Measurements from ENCODE around the gene GRID2IP. TPM values are rescaled to one million over a fixed set of nuclear protein-coding genes. Genes with fewer than 3 reads are reported as not detected.

GRID2IP gene
- total RNA-seq, 2 donors from 2014 or later = 0.37 to 0.45 TPM

- no peak for DNase-seq
- H3K9me3 ChIP-seq = no peaks in the 10 kb centered on the region
- no peaks in the 10 kb centered on the region for H3K4me1 ChIP-seq
- H3K27me3 ChIP-seq = no peaks in the 10 kb centered on the region
- H3K4me3 ChIP-seq = no peak overlapping the region
- no peak for TF ChIP-seq CTCF (IDR thresholded peaks at IDR 0.05)
- H3K9ac ChIP-seq (ENCODE audit: low read depth in 2 of 2, low read length in 2 of 2) = no peak overlapping the region
- intact Hi-C loops (cut with DNase I) = no loop called here
- H3K36me3 ChIP-seq = no peaks in the 10 kb centered on the region
- H3K27ac ChIP-seq = no peak overlapping the region
Observed at GRCh38 chr7:6508539-6508938, 42.7 kb downstream of the GRID2IP start.

- Histone ChIP-seq H3K9ac (ENCODE audit: low read depth in 2 of 2, low read length in 2 of 2) (no peak overlapping the region), H3K4me1 (no peaks in the 10 kb centered on the region), H3K27me3 (no peaks in the 10 kb centered on the region), H3K4me3 (no peak overlapping the region), H3K36me3 (no peaks in the 10 kb centered on the region), H3K9me3 (no peaks in the 10 kb centered on the region), H3K27ac (no peak overlapping the region)
- intact Hi-C loops (cut with DNase I) = no loop called here
- no peak for TF ChIP-seq CTCF (IDR thresholded peaks at IDR 0.05)
- no peak for DNase-seq
Observed at GRCh38 chr7:6507906-6508305, 43.4 kb downstream of the GRID2IP start.

- no peak overlapping the region for H3K4me3 ChIP-seq
- H3K9me3 ChIP-seq = no peaks in the 10 kb centered on the region
- no peak for DNase-seq
- H3K27ac ChIP-seq = no peak overlapping the region
- intact Hi-C loops (cut with DNase I) = no loop called here
- H3K36me3 ChIP-seq = no peaks in the 10 kb centered on the region
- no peaks in the 10 kb centered on the region for H3K27me3 ChIP-seq
- TF ChIP-seq CTCF (IDR thresholded peaks at IDR 0.05) = no peak
- no peaks in the 10 kb centered on the region for H3K4me1 ChIP-seq
- no peak overlapping the region for H3K9ac ChIP-seq (ENCODE audit: low read depth in 2 of 2, low read length in 2 of 2)
Observed at GRCh38 chr7:6505685-6506559, 45.3 kb downstream of the GRID2IP start.

GRCh38 chr7:6504996-6505395 lies 46.3 kb downstream of the GRID2IP start:
- Histone ChIP-seq H3K4me1 (no peaks in the 10 kb centered on the region), H3K4me3 (peak overlapping the region; percentile 53), H3K9me3 (no peaks in the 10 kb centered on the region), H3K27ac (peak overlapping the region; percentile 86), H3K36me3 (no peaks in the 10 kb centered on the region), H3K9ac (ENCODE audit: low read depth in 2 of 2, low read length in 2 of 2) (peak overlapping the region; percentile 77 to 91), H3K27me3 (no peaks in the 10 kb centered on the region)
- no peak for DNase-seq
- intact Hi-C loops (cut with DNase I) = no loop called here
- TF ChIP-seq CTCF (IDR thresholded peaks at IDR 0.05) = no peak

- H3K4me1 ChIP-seq = no peaks in the 10 kb centered on the region
- H3K27me3 ChIP-seq = no peaks in the 10 kb centered on the region
- TF ChIP-seq CTCF (IDR thresholded peaks at IDR 0.05) = no peak
- H3K27ac ChIP-seq = no peak overlapping the region
- intact Hi-C loops (cut with DNase I) = no loop called here
- no peaks in the 10 kb centered on the region for H3K9me3 ChIP-seq
- peak overlapping the region in 1 of 2 donors; percentile 63 for H3K9ac ChIP-seq (ENCODE audit: low read depth in 2 of 2, low read length in 2 of 2)
- peak; percentile 31 for DNase-seq
- H3K36me3 ChIP-seq = no peaks in the 10 kb centered on the region
- peak overlapping the region; percentile 53 for H3K4me3 ChIP-seq
Observed at GRCh38 chr7:6502886-6503285, 48.4 kb downstream of the GRID2IP start.
